Astrocyte (in vitro differentiated cells and primary cell): ENCODE measurements around the gene SPART. TPM values are rescaled to one million over a fixed set of nuclear protein-coding genes. Genes with fewer than 3 reads are reported as not detected.
"Not testable (repeated sequence)": the region's sequence is repeated elsewhere in the genome, so short reads cannot be mapped to it uniquely, and the experiment has no call there.

Experiments
- DNase-seq: peaks from one replicate; pipeline ENCODE4 v3.0.0-alpha.2; 2010; ENCODE audit warnings: low read depth
- FAIRE-seq: peaks from 2 replicates; lab custom pipeline; 2011; peaks lifted over from hg19 to GRCh38; lab: Jason Lieb, UNC
- H2AFZ ChIP-seq: 2 replicates; pipeline ENCODE4 v1.6.0; 2012; ENCODE audit warnings: low read depth, low read length, inconsistent platforms
- H3K27ac ChIP-seq: 2 replicates; pipeline ENCODE4 v1.5.1; 2011; ENCODE audit warnings: low read depth, low read length, inconsistent platforms
- H3K27me3 ChIP-seq: 2 replicates; pipeline ENCODE4 v1.6.0; 2011; ENCODE audit warnings: low read length, inconsistent platforms; ENCODE audit not compliant: insufficient read depth
- H3K36me3 ChIP-seq: 2 replicates; pipeline ENCODE4 v1.5.1; 2011; ENCODE audit warnings: low read length, inconsistent platforms; ENCODE audit not compliant: insufficient read depth
- H3K4me1 ChIP-seq: 2 replicates; pipeline ENCODE4 v1.5.1; 2011; ENCODE audit warnings: low read length, inconsistent platforms; ENCODE audit not compliant: insufficient read depth
- H3K4me2 ChIP-seq: 2 replicates; pipeline ENCODE4 v1.6.0; 2012; ENCODE audit warnings: low read length, inconsistent platforms
- H3K4me3 ChIP-seq: 2 replicates; pipeline ENCODE4 v1.5.1; 2011; ENCODE audit warnings: low read depth, mild to moderate bottlenecking, low read length, inconsistent platforms; ENCODE audit not compliant: insufficient read depth
- H3K79me2 ChIP-seq: 2 replicates; pipeline ENCODE4 v1.6.0; 2012; ENCODE audit warnings: mild to moderate bottlenecking, low read length, inconsistent platforms; ENCODE audit not compliant: insufficient read depth
- H3K9ac ChIP-seq: 2 replicates; pipeline ENCODE4 v1.6.0; 2012; ENCODE audit warnings: mild to moderate bottlenecking, low read length, inconsistent platforms
- H3K9me3 ChIP-seq: 2 replicates; pipeline ENCODE4 v1.5.1; 2012; ENCODE audit warnings: low read depth, mild to moderate bottlenecking, low read length, inconsistent platforms; ENCODE audit not compliant: insufficient read depth
- H4K20me1 ChIP-seq: 2 replicates; pipeline ENCODE4 v1.6.0; 2012; ENCODE audit warnings: low read length, inconsistent platforms; ENCODE audit not compliant: insufficient read depth
- H3K27ac Mint-ChIP-seq: one replicate; pipeline ENCODE4 v1.8.0; 2021; ENCODE audit warnings: mild to moderate bottlenecking, mixed read lengths; ENCODE audit not compliant: unreplicated experiment
- H3K27me3 Mint-ChIP-seq: one replicate; pipeline ENCODE4 v1.8.0; 2021; ENCODE audit warnings: low read depth, mixed read lengths; ENCODE audit not compliant: unreplicated experiment
- H3K36me3 Mint-ChIP-seq: one replicate; pipeline ENCODE4 v1.8.0; 2021; ENCODE audit warnings: low read depth, mixed read lengths; ENCODE audit not compliant: unreplicated experiment
- H3K4me1 Mint-ChIP-seq: one replicate; pipeline ENCODE4 v1.8.0; 2021; ENCODE audit warnings: low read depth, mixed read lengths; ENCODE audit not compliant: unreplicated experiment
- H3K4me3 Mint-ChIP-seq: one replicate; pipeline ENCODE4 v1.8.0; 2021; ENCODE audit warnings: mild to moderate bottlenecking, moderate library complexity, mixed read lengths; ENCODE audit not compliant: unreplicated experiment
- H3K9me3 Mint-ChIP-seq: one replicate; pipeline ENCODE4 v1.8.0; 2021; ENCODE audit warnings: mild to moderate bottlenecking, mixed read lengths; ENCODE audit not compliant: unreplicated experiment
- EZH2 ChIP-seq: IDR thresholded peaks from 2 replicates; pipeline ENCODE4 v1.6.1; 2012; ENCODE audit warnings: mild to moderate bottlenecking, low read length, inconsistent platforms; ENCODE audit not compliant: insufficient read depth
- total RNA-seq: library from RNA; stranded (reverse); gene quantifications from 2 replicates; pipeline ENCODE4 v1.2.1, GENCODE V29; 2021
- TF ChIP-seq, protein P1 (sequence below): IDR thresholded peaks from 2 replicates; pipeline ENCODE4 v1.5.1; 2011; ENCODE audit warnings: low read depth, mild to moderate bottlenecking, inconsistent platforms, low read length, moderate library complexity; ENCODE audit not compliant: insufficient read depth

SPART gene
- total RNA-seq, 1 donor from 2014 or later = 50.6 TPM

DNA sequence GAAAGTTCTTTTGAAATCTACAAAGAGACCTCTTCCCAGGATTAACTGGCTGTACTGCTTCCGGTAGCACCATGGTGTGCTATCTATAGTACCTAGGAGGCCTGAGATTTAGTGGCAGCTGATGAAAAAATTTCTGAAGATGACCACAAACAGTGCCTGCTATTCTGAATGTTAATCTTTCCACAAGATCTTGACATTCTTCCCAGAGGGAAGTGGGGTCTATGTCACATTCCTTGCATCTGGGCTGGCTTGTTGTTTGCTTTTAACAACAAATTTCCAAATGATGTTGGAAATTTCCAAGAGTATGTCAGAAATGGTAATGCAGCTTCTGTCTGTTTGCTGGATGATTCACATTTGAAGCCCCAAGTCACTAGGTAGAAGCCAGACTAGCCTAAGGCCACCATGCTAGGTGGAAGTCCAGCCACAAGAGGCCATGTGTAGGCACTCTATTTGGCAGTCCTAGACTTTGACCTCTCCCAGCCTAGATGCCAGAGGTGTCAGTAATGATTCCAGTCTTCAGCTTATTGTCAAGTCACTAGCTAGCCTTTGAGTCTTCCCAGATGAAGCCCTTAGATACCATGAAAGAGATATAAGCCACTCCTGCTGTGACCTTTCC, 22.1 kb downstream of the SPART start:
- H3K9ac ChIP-seq = no peak overlapping the region
- no peak overlapping the region for H3K4me2 ChIP-seq
- peak overlapping the region; percentile 52 for H3K27ac ChIP-seq
- peaks cover 19% of the 10 kb centered on the region for H3K36me3 ChIP-seq
- no peak overlapping the region for H3K4me3 ChIP-seq
- DNase-seq (peak; percentile 53), FAIRE-seq (peak; percentile 68)
- Mint-ChIP-seq H3K36me3 (peaks cover 32% of the 10 kb centered on the region), H3K4me1 (peaks cover 14% of the 10 kb centered on the region), H3K9me3 (no peaks in the 10 kb centered on the region), H3K4me3 (no peak overlapping the region), H3K27me3 (no peaks in the 10 kb centered on the region), H3K27ac (peak overlapping the region; percentile 23)
- peaks cover 7% of the 10 kb centered on the region for H3K4me1 ChIP-seq
- H3K79me2 ChIP-seq = peaks cover 6% of the 10 kb centered on the region
- TF ChIP-seq, protein P1, sequence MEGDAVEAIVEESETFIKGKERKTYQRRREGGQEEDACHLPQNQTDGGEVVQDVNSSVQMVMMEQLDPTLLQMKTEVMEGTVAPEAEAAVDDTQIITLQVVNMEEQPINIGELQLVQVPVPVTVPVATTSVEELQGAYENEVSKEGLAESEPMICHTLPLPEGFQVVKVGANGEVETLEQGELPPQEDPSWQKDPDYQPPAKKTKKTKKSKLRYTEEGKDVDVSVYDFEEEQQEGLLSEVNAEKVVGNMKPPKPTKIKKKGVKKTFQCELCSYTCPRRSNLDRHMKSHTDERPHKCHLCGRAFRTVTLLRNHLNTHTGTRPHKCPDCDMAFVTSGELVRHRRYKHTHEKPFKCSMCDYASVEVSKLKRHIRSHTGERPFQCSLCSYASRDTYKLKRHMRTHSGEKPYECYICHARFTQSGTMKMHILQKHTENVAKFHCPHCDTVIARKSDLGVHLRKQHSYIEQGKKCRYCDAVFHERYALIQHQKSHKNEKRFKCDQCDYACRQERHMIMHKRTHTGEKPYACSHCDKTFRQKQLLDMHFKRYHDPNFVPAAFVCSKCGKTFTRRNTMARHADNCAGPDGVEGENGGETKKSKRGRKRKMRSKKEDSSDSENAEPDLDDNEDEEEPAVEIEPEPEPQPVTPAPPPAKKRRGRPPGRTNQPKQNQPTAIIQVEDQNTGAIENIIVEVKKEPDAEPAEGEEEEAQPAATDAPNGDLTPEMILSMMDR = no peak
- no peak for TF ChIP-seq EZH2
- no peaks in the 10 kb centered on the region for H3K9me3 ChIP-seq
- H4K20me1 ChIP-seq = peaks cover 4% of the 10 kb centered on the region
- no peak overlapping the region for H2AFZ ChIP-seq
- H3K27me3 ChIP-seq = no peaks in the 10 kb centered on the region

DNA sequence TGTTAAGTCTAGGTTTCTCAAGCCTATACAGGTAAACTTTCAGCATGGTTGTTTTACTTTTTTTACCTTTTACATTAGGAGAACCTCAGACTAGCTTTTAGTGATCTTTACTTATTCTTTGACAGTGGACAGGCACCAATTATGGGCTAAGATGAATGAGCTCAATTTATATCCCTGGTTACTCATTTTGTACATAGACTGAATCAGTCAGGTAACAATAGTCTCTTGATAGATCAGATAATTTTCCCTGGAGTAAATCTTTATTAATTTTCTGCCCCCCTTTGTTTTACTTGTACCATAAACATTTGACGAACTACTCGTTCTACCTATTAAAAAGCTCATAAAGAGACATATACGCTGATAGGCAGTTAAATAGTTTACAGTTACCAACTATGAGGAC, 22.8 kb downstream of the SPART start:
- Histone ChIP-seq H3K4me3 (no peak overlapping the region), H3K4me1 (peaks cover 7% of the 10 kb centered on the region), H3K9me3 (no peaks in the 10 kb centered on the region), H3K79me2 (peaks cover 4% of the 10 kb centered on the region), H3K27me3 (no peaks in the 10 kb centered on the region), H4K20me1 (peaks cover 4% of the 10 kb centered on the region), H2AFZ (no peak overlapping the region), H3K27ac (peak overlapping the region; percentile 42), H3K9ac (no peak overlapping the region), H3K36me3 (peaks cover 19% of the 10 kb centered on the region), H3K4me2 (no peak overlapping the region)
- Mint-ChIP-seq H3K27me3 (no peaks in the 10 kb centered on the region), H3K9me3 (no peaks in the 10 kb centered on the region), H3K36me3 (peaks cover 27% of the 10 kb centered on the region), H3K4me1 (peaks cover 14% of the 10 kb centered on the region), H3K27ac (peak overlapping the region; percentile 20), H3K4me3 (no peak overlapping the region)
- no peak for FAIRE-seq
- TF ChIP-seq EZH2 = no peak
- TF ChIP-seq, protein P1 = no peak
- no peak for DNase-seq

DNA sequence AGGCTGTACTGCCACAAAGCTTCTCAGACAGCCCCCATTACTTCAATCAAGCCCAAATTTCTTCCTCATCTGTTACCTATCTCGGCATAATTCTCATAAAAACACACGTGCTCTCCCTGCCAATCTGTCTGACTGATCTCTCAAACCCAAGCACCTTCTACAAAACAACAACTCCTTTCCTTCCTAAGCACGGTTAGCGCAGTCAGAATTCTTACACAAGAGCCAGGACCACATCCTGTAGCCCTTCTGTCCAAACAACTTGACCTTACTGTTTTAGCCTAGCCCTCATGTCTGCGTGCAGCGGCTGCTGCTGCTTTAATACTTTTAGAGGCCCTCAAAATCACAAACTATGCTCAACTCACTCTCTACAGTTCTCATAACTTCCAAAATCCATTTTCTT, 26.4 kb downstream of the SPART start:
- H3K4me3 Mint-ChIP-seq, H3K4me2 ChIP-seq, DNase-seq, H3K9ac ChIP-seq, H3K4me3 ChIP-seq, H4K20me1 ChIP-seq, H3K4me1 ChIP-seq, FAIRE-seq, H3K9me3 Mint-ChIP-seq, H3K79me2 ChIP-seq, H3K27ac Mint-ChIP-seq, H3K27me3 Mint-ChIP-seq, H3K9me3 ChIP-seq, H3K27me3 ChIP-seq, H2AFZ ChIP-seq, H3K27ac ChIP-seq: not testable (repeated sequence)
- H3K4me1 Mint-ChIP-seq = peaks cover 16% of the 10 kb centered on the region
- H3K36me3 ChIP-seq = peaks cover 13% of the 10 kb centered on the region
- peaks cover 31% of the 10 kb centered on the region for H3K36me3 Mint-ChIP-seq
